Keratinocyte (primary cell): ENCODE results near the gene MKLN1.

Experiments used
- EZH2 ChIP-seq: IDR thresholded peaks from one replicate; pipeline ENCODE4 v1.6.1; 2012; ENCODE audit warnings: inconsistent platforms, mild to moderate bottlenecking, low read length, moderate library complexity
- TF ChIP-seq, protein P1 (sequence below), 3 experiments: IDR thresholded peaks in 1 of 3; conservative IDR thresholded peaks in 1 of 3; optimal IDR thresholded peaks in 1 of 3; 2 replicates in 2 of 3; 3 replicates in 1 of 3; pipeline versions ENCODE3 to v1.5.1; 2011; ENCODE audit warnings: low read length in 3 of 3, mild to moderate bottlenecking in 3 of 3, moderate library complexity in 2 of 3, control low read depth in 1 of 3, inconsistent platforms in 1 of 3; ENCODE audit not compliant: insufficient read depth in 2 of 3; ENCODE audit errors: extremely low read depth in 1 of 3

DNA sequence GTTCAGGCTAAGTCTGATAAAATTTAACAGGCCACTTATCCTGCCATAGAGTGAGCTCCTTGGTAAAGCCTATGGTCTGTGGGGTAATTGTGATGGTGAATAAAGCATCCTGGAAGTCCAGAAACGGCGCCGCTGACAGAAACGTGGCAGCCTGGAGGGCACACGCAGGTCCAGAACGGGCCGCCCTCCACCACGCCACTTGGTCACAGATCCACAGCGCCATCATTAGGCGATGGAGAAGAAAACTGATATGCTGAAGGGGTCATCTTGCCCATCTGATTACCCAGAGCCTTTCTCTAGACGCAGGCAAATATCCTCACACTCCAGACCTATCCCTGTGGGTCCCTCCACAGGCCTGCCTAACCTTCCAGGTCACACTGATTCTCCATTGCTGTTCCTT lies 190.9 kb downstream of the MKLN1 start:
- TF ChIP-seq, protein P1, sequence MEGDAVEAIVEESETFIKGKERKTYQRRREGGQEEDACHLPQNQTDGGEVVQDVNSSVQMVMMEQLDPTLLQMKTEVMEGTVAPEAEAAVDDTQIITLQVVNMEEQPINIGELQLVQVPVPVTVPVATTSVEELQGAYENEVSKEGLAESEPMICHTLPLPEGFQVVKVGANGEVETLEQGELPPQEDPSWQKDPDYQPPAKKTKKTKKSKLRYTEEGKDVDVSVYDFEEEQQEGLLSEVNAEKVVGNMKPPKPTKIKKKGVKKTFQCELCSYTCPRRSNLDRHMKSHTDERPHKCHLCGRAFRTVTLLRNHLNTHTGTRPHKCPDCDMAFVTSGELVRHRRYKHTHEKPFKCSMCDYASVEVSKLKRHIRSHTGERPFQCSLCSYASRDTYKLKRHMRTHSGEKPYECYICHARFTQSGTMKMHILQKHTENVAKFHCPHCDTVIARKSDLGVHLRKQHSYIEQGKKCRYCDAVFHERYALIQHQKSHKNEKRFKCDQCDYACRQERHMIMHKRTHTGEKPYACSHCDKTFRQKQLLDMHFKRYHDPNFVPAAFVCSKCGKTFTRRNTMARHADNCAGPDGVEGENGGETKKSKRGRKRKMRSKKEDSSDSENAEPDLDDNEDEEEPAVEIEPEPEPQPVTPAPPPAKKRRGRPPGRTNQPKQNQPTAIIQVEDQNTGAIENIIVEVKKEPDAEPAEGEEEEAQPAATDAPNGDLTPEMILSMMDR (optimal IDR thresholded peaks at IDR 0.05 in 1 of 3, IDR thresholded peaks at IDR 0.05 in 1 of 3, conservative IDR thresholded peaks at IDR 0.05 in 1 of 3; ENCODE audit: extremely low read depth in 1 of 3, insufficient read depth in 2 of 3, low read length in 3 of 3) = no peak
- no peak for TF ChIP-seq EZH2
